Measurements from ENCODE around the gene MSI2.

GRCh38 chr17:57629886-57630285 lies 373.6 kb downstream of the MSI2 start:
- TF ChIP-seq CTCF (conservative IDR thresholded peaks at IDR 0.05; ENCODE audit: low read depth in 2 of 2) (no peak), JUNB (IDR thresholded peaks at IDR 0.05; ENCODE audit: unreplicated experiment) (no peak), POLR2AphosphoS5 (IDR thresholded peaks at IDR 0.05; ENCODE audit: low read depth) (no peak), EZH2 (IDR thresholded peaks at IDR 0.05; ENCODE audit: low read depth, unreplicated experiment) (no peak), ZNF114 (CRISPR knock-in tag; IDR thresholded peaks at IDR 0.05) (no peak), EZH2phosphoT487 (IDR thresholded peaks at IDR 0.05; ENCODE audit: unreplicated experiment) (no peak), REST (IDR thresholded peaks at IDR 0.05; ENCODE audit: unreplicated experiment) (no peak), CREB1 (CRISPR knock-in tag; IDR thresholded peaks at IDR 0.05; ENCODE audit: low read depth) (no peak)

All from GM23338 (cell line).